OCI-LY7 (cell line): ENCODE data around the gene HTD2.

Experiments used
- EZH2phosphoT487 ChIP-seq: fragments of 200-600 bp; sonication (generic); IDR thresholded peaks from 2 replicates; pipeline ENCODE4 v1.6.1; 2018; ENCODE audit warnings: low read depth, borderline replicate concordance, mild to moderate bottlenecking, mixed run types, antibody characterized with exemption, low read length, moderate library complexity, mixed read lengths
- TF ChIP-seq, protein P1 (sequence below): fragments of 200-600 bp; sonication (generic); conservative IDR thresholded peaks from 2 replicates; pipeline ENCODE4 v1.5.1; 2014; ENCODE audit warnings: mild to moderate bottlenecking, antibody characterized with exemption, low read length, moderate library complexity, mixed read lengths

DNA sequence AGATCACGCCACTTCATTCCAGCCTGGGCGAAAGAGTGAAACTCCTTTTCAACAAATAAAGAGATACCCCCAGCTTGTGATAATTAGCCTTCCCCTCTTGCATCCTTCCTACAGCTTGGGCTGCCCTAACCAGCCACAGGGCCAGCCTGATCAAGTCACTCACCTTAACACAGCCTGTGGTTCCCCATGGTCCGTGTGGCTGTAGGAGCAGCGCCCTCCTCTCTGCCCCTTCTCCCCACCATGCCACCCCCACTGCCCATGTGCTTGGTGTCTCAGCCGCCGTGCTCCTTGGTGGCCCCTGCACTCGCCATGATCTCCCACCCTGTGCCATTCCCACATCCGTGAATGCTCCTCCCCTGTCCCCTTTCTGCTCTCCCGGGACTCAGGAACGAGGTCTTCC, 13.5 kb upstream of the HTD2 start:
- no peak for TF ChIP-seq EZH2phosphoT487
- TF ChIP-seq, protein P1, sequence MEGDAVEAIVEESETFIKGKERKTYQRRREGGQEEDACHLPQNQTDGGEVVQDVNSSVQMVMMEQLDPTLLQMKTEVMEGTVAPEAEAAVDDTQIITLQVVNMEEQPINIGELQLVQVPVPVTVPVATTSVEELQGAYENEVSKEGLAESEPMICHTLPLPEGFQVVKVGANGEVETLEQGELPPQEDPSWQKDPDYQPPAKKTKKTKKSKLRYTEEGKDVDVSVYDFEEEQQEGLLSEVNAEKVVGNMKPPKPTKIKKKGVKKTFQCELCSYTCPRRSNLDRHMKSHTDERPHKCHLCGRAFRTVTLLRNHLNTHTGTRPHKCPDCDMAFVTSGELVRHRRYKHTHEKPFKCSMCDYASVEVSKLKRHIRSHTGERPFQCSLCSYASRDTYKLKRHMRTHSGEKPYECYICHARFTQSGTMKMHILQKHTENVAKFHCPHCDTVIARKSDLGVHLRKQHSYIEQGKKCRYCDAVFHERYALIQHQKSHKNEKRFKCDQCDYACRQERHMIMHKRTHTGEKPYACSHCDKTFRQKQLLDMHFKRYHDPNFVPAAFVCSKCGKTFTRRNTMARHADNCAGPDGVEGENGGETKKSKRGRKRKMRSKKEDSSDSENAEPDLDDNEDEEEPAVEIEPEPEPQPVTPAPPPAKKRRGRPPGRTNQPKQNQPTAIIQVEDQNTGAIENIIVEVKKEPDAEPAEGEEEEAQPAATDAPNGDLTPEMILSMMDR = no peak
